ENCODE measurements around the gene ADGRG1.

Gene ADGRG1

GRCh38 chr16:57677622-57678369 is 49.4 kb downstream of the ADGRG1 start:
- Mint-ChIP-seq H3K27ac (ENCODE audit: low read depth) (no peak overlapping the region), H3K27me3 (no peaks in the 10 kb centered on the region), H3K36me3 (ENCODE audit: insufficient read depth) (peaks cover 3% of the 10 kb centered on the region), H3K4me3 (no peak overlapping the region), H3K4me1 (no peaks in the 10 kb centered on the region), H3K9me3 (no peaks in the 10 kb centered on the region)
- no peak for ATAC-seq (replicated peaks; ENCODE audit: extremely low read depth, poor library complexity, severe bottlenecking)
- no peak for DNase-seq (ENCODE audit: low spot score in 2 of 2)

- no peak for ATAC-seq (replicated peaks; ENCODE audit: extremely low read depth, poor library complexity, severe bottlenecking)
- Mint-ChIP-seq H3K4me1 (no peaks in the 10 kb centered on the region), H3K27ac (ENCODE audit: low read depth) (no peak overlapping the region), H3K4me3 (no peak overlapping the region), H3K9me3 (no peaks in the 10 kb centered on the region), H3K36me3 (ENCODE audit: insufficient read depth) (peaks cover 1% of the 10 kb centered on the region), H3K27me3 (no peaks in the 10 kb centered on the region)
- DNase-seq (ENCODE audit: low spot score in 2 of 2) = no peak
Observed at GRCh38 chr16:57679016-57679415, 50.6 kb downstream of the ADGRG1 start.

- no peak for ATAC-seq (replicated peaks; ENCODE audit: extremely low read depth, poor library complexity, severe bottlenecking)
- no peak overlapping the region for H3K27ac Mint-ChIP-seq (ENCODE audit: low read depth)
- H3K4me1 Mint-ChIP-seq = no peaks in the 10 kb centered on the region
- peaks cover 1% of the 10 kb centered on the region for H3K36me3 Mint-ChIP-seq (ENCODE audit: insufficient read depth)
- H3K9me3 Mint-ChIP-seq = no peaks in the 10 kb centered on the region
- H3K4me3 Mint-ChIP-seq = no peak overlapping the region
- DNase-seq (ENCODE audit: low spot score in 2 of 2) = no peak
- no peaks in the 10 kb centered on the region for H3K27me3 Mint-ChIP-seq
Observed at GRCh38 chr16:57679767-57680482, 51.5 kb downstream of the ADGRG1 start.

- ATAC-seq (replicated peaks; ENCODE audit: extremely low read depth, poor library complexity, severe bottlenecking) (no peak), DNase-seq (ENCODE audit: low spot score in 2 of 2) (no peak)
- H3K4me3 Mint-ChIP-seq = no peak overlapping the region
- H3K9me3 Mint-ChIP-seq = no peaks in the 10 kb centered on the region
- H3K27me3 Mint-ChIP-seq = no peaks in the 10 kb centered on the region
- H3K36me3 Mint-ChIP-seq (ENCODE audit: insufficient read depth) = peaks cover 1% of the 10 kb centered on the region
- H3K4me1 Mint-ChIP-seq = no peaks in the 10 kb centered on the region
- H3K27ac Mint-ChIP-seq (ENCODE audit: low read depth) = no peak overlapping the region
Observed at GRCh38 chr16:57680842-57681375, 52.5 kb downstream of the ADGRG1 start.

- Mint-ChIP-seq H3K27me3 (no peaks in the 10 kb centered on the region), H3K4me3 (no peak overlapping the region), H3K36me3 (ENCODE audit: insufficient read depth) (peaks cover 1% of the 10 kb centered on the region), H3K27ac (ENCODE audit: low read depth) (no peak overlapping the region), H3K4me1 (no peaks in the 10 kb centered on the region), H3K9me3 (no peaks in the 10 kb centered on the region)
- ATAC-seq (replicated peaks; ENCODE audit: extremely low read depth, poor library complexity, severe bottlenecking) (no peak), DNase-seq (ENCODE audit: low spot score in 2 of 2) (no peak)
Observed at GRCh38 chr16:57681950-57682728, 53.7 kb downstream of the ADGRG1 start.

- H3K9me3 Mint-ChIP-seq = no peaks in the 10 kb centered on the region
- no peaks in the 10 kb centered on the region for H3K4me1 Mint-ChIP-seq
- DNase-seq (ENCODE audit: low spot score in 2 of 2) (no peak), ATAC-seq (replicated peaks; ENCODE audit: extremely low read depth, poor library complexity, severe bottlenecking) (no peak)
- no peaks in the 10 kb centered on the region for H3K27me3 Mint-ChIP-seq
- no peak overlapping the region for H3K4me3 Mint-ChIP-seq
- no peak overlapping the region for H3K27ac Mint-ChIP-seq (ENCODE audit: low read depth)
- H3K36me3 Mint-ChIP-seq (ENCODE audit: insufficient read depth) = no peaks in the 10 kb centered on the region
Observed at GRCh38 chr16:57682809-57683635, 54.6 kb downstream of the ADGRG1 start.

- H3K27me3 Mint-ChIP-seq = no peaks in the 10 kb centered on the region
- H3K27ac Mint-ChIP-seq (ENCODE audit: low read depth) = no peak overlapping the region
- H3K9me3 Mint-ChIP-seq = no peaks in the 10 kb centered on the region
Observed at GRCh38 chr16:57683636-57684545, 55.5 kb downstream of the ADGRG1 start.

GRCh38 chr16:57684626-57685358 is 56.4 kb downstream of the ADGRG1 start:
- Mint-ChIP-seq H3K27me3 (no peaks in the 10 kb centered on the region), H3K9me3 (no peaks in the 10 kb centered on the region), H3K4me1 (peaks cover 8% of the 10 kb centered on the region), H3K36me3 (ENCODE audit: insufficient read depth) (no peaks in the 10 kb centered on the region), H3K27ac (ENCODE audit: low read depth) (no peak overlapping the region), H3K4me3 (no peak overlapping the region)
- DNase-seq (ENCODE audit: low spot score in 2 of 2) = no peak
- ATAC-seq (replicated peaks; ENCODE audit: extremely low read depth, poor library complexity, severe bottlenecking) = no peak

More at GRCh38 chr16:57683636-57684545, 55.5 kb downstream of the ADGRG1 start:
- no peak overlapping the region for H3K4me3 Mint-ChIP-seq
- no peak for DNase-seq (ENCODE audit: low spot score in 2 of 2)
- H3K36me3 Mint-ChIP-seq (ENCODE audit: insufficient read depth) = no peaks in the 10 kb centered on the region
- no peaks in the 10 kb centered on the region for H3K4me1 Mint-ChIP-seq
- no peak for ATAC-seq (replicated peaks; ENCODE audit: extremely low read depth, poor library complexity, severe bottlenecking)

- Mint-ChIP-seq H3K27ac (ENCODE audit: low read depth) (no peak overlapping the region), H3K4me3 (no peak overlapping the region), H3K9me3 (no peaks in the 10 kb centered on the region), H3K4me1 (peaks cover 9% of the 10 kb centered on the region), H3K36me3 (ENCODE audit: insufficient read depth) (peaks cover 2% of the 10 kb centered on the region), H3K27me3 (no peaks in the 10 kb centered on the region)
- ATAC-seq (replicated peaks; ENCODE audit: extremely low read depth, poor library complexity, severe bottlenecking) (no peak), DNase-seq (ENCODE audit: low spot score in 2 of 2) (no peak)
Observed at GRCh38 chr16:57685633-57686032, 57.2 kb downstream of the ADGRG1 start.

GRCh38 chr16:57686577-57686976 is 58.1 kb downstream of the ADGRG1 start:
- no peaks in the 10 kb centered on the region for H3K9me3 Mint-ChIP-seq
- H3K27me3 Mint-ChIP-seq = no peaks in the 10 kb centered on the region
- DNase-seq (ENCODE audit: low spot score in 2 of 2) (no peak), ATAC-seq (replicated peaks; ENCODE audit: extremely low read depth, poor library complexity, severe bottlenecking) (no peak)
- H3K4me1 Mint-ChIP-seq = peaks cover 9% of the 10 kb centered on the region
- peaks cover 2% of the 10 kb centered on the region for H3K36me3 Mint-ChIP-seq (ENCODE audit: insufficient read depth)
- H3K4me3 Mint-ChIP-seq = no peak overlapping the region
- no peak overlapping the region for H3K27ac Mint-ChIP-seq (ENCODE audit: low read depth)
